PC-9 (cell line): Measurements from ENCODE around the gene DLGAP4. TPM values are rescaled to one million over a fixed set of nuclear protein-coding genes. Genes with fewer than 3 reads are reported as not detected.

ENCODE experiments used
- BruUV-seq: library from RNA; stranded (reverse); fragments of 400-500 nt; replicated peaks from 2 replicates; lab custom pipeline; 2021; lab: Mats Ljungman, UMichigan
- CTCF ChIA-PET: fragments of 300-600 bp; sonication (Branson Sonifier 250); formaldehyde crosslinking; loops from one replicate; lab custom pipeline; 2022; ENCODE audit warnings: antibody characterized with exemption; lab: Charles Lee
- POLR2A ChIA-PET: fragments of 300-600 bp; sonication (Branson Sonifier 250); formaldehyde crosslinking; loops from one replicate; lab custom pipeline; 2022; ENCODE audit warnings: antibody characterized with exemption; ENCODE audit not compliant: unreplicated experiment; lab: Charles Lee
- DNase-seq, 2 experiments: peaks; one replicate each; pipeline versions ENCODE4 v3.0.0 to v3.0.0-alpha.2; 2015 to 2022; ENCODE audit warnings: mixed read lengths in 1 of 2
- H2AFZ ChIP-seq: fragments of 200-600 bp; sonication (generic); 2 replicates; pipeline ENCODE4 v1.8.1; 2017; ENCODE audit warnings: antibody characterized with exemption
- H3F3A ChIP-seq: fragments of 200-600 bp; sonication (generic); 2 replicates; pipeline ENCODE4 v1.8.1; 2017; ENCODE audit warnings: antibody characterized with exemption, mild to moderate bottlenecking, low read depth; ENCODE audit not compliant: insufficient read depth
- H3K27ac ChIP-seq: fragments of 200-600 bp; sonication (generic); 2 replicates; pipeline ENCODE4 v1.6.1; 2016; ENCODE audit warnings: mixed run types
- H3K27me3 ChIP-seq: fragments of 200-600 bp; sonication (generic); 2 replicates; pipeline ENCODE4 v1.6.1; 2016; ENCODE audit warnings: low read depth, mixed run types; ENCODE audit not compliant: insufficient read depth
- H3K36me3 ChIP-seq: fragments of 200-600 bp; sonication (generic); 2 replicates; pipeline ENCODE4 v1.6.1; 2016; ENCODE audit warnings: low read depth, mixed run types
- H3K4me1 ChIP-seq: fragments of 200-600 bp; sonication (generic); replicated peaks from 2 replicates; pipeline ENCODE4 v1.6.1; 2016; ENCODE audit warnings: mixed run types; ENCODE audit not compliant: insufficient read depth
- H3K4me2 ChIP-seq: fragments of 200-600 bp; sonication (generic); 2 replicates; pipeline ENCODE4 v1.6.1; 2017; ENCODE audit warnings: mixed run types
- H3K4me3 ChIP-seq: fragments of 200-600 bp; sonication (generic); 2 replicates; pipeline ENCODE4 v1.6.1; 2016; ENCODE audit warnings: mixed run types
- H3K79me2 ChIP-seq: fragments of 200-600 bp; sonication (generic); 2 replicates; pipeline ENCODE4 v1.6.1; 2017; ENCODE audit warnings: low read depth, mixed run types
- H3K9me2 ChIP-seq: fragments of 200-600 bp; sonication (generic); 2 replicates; pipeline ENCODE4 v1.8.1; 2017; ENCODE audit warnings: mild to moderate bottlenecking; ENCODE audit not compliant: insufficient read depth
- H3K9me3 ChIP-seq: fragments of 200-600 bp; sonication (generic); 2 replicates; pipeline ENCODE4 v1.8.1; 2016; ENCODE audit warnings: low read depth; ENCODE audit not compliant: insufficient read depth
- H4K20me1 ChIP-seq: fragments of 200-600 bp; sonication (generic); 2 replicates; pipeline ENCODE4 v1.8.1; 2017; ENCODE audit not compliant: insufficient read depth
- CTCF ChIP-seq: fragments of 200-600 bp; sonication (generic); conservative IDR thresholded peaks from 2 replicates; pipeline ENCODE4 v1.6.1; 2017; ENCODE audit warnings: mixed run types, antibody characterized with exemption, mild to moderate bottlenecking, moderate library complexity
- EZH2 ChIP-seq: fragments of 200-600 bp; sonication (generic); IDR thresholded peaks from 2 replicates; pipeline ENCODE4 v1.8.0; 2017; ENCODE audit warnings: antibody characterized with exemption, low read depth
- intact Hi-C: fragments of 100-400 bp; cut with micrococcal nuclease; formaldehyde crosslinking; loops from one replicate; pipeline ENCODE4 v1.10.0; 2022; ENCODE audit not compliant: unreplicated experiment
- total RNA-seq: library from RNA; stranded (reverse); gene quantifications from 2 replicates; pipeline ENCODE4 v1.2.3, GENCODE V29; 2021

DLGAP4 gene
- total RNA-seq, 1 experiment from 2014 or later: 62.6 TPM

- 0 out of 2 replicates have a peak, but pooled peaks cover 2% of the 10 kb centered on the region for H3K27me3 ChIP-seq
- H3K9me3 ChIP-seq: no peaks in the 10 kb centered on the region
- intact Hi-C loops: no loop called here
- no peak overlapping the region for H2AFZ ChIP-seq
- no peak overlapping the region for H3K4me3 ChIP-seq
- no peaks in the 10 kb centered on the region for H4K20me1 ChIP-seq
- H3F3A ChIP-seq: no peaks in the 10 kb centered on the region; the same call in 1 of the 2 replicates
- POLR2A ChIA-PET: no interaction called here
- H3K9me2 ChIP-seq: no peaks in the 10 kb centered on the region
- H3K4me2 ChIP-seq: no peak overlapping the region
- no peak overlapping the region for H3K27ac ChIP-seq
- H3K79me2 ChIP-seq: no peaks in the 10 kb centered on the region
- no TSS peak for BruUV-seq
- no peaks in the 10 kb centered on the region for H3K36me3 ChIP-seq
- CTCF ChIA-PET: no interaction called here
- no peaks in the 10 kb centered on the region for H3K4me1 ChIP-seq
- no peak for TF ChIP-seq CTCF
- no peak for TF ChIP-seq EZH2
- no peak for DNase-seq
Measured at GRCh38 chr20:36431604-36432003, 125.5 kb downstream of the DLGAP4 start.

DNA sequence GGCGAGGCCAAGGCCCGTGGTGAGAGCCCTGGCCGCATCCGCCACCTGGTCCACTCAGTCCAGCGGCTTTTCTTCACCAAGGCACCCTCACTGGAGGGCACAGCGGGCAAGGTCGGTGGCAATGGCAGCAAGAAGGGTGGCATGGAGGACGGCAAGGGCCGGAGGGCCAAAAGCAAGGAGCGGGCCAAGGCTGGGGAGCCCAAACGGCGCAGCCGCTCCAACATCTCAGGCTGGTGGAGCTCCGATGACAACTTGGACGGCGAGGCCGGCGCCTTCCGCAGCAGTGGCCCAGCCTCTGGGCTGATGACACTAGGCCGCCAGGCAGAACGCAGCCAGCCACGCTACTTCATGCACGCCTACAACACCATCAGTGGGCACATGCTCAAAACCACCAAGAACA lies 126.0 kb downstream of the DLGAP4 start:
- intact Hi-C loops: no loop called here
- no peaks in the 10 kb centered on the region for H3K9me3 ChIP-seq
- H2AFZ ChIP-seq: no peak overlapping the region
- no TSS peak for BruUV-seq
- no peak for TF ChIP-seq EZH2
- no peak for TF ChIP-seq CTCF
- H3K27ac ChIP-seq: no peak overlapping the region
- ChIA-PET CTCF (no interaction called here), POLR2A (no interaction called here)
- no peaks in the 10 kb centered on the region for H4K20me1 ChIP-seq
- H3K4me3 ChIP-seq: no peak overlapping the region
- H3K4me2 ChIP-seq: no peak overlapping the region
- no peaks in the 10 kb centered on the region for H3K27me3 ChIP-seq
- no peaks in the 10 kb centered on the region for H3K9me2 ChIP-seq
- DNase-seq: no peak
- no peaks in the 10 kb centered on the region; the same call in 1 of the 2 replicates for H3F3A ChIP-seq
- no peaks in the 10 kb centered on the region for H3K36me3 ChIP-seq
- H3K79me2 ChIP-seq: no peaks in the 10 kb centered on the region
- H3K4me1 ChIP-seq: no peaks in the 10 kb centered on the region

DNA sequence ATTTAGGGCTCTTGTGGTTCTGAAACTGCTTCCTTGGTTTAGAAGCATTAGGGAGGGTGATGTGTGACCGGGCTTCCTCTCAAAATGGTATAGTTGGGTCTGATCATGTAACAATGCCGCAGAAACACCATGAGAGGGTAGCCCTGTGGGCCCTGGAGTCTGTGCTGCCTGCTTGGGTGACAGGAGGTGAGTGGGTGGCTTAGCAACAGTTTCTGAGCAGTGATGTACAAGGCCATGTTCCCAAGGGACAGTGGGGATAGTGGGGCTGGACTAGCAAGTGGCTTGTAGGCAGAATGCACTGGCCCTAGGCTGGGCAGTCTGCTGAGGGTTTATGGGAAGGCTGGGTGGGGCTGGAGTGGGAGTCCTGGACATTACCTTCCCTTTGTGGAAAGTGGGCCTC lies 128.2 kb downstream of the DLGAP4 start:
- Histone ChIP-seq H2AFZ (no peak overlapping the region), H3K4me2 (no peak overlapping the region), H3K27ac (no peak overlapping the region), H3K9me2 (no peaks in the 10 kb centered on the region), H3K4me1 (no peaks in the 10 kb centered on the region), H4K20me1 (no peaks in the 10 kb centered on the region), H3K79me2 (no peaks in the 10 kb centered on the region), H3K9me3 (no peaks in the 10 kb centered on the region), H3K36me3 (no peaks in the 10 kb centered on the region), H3F3A (peaks cover 5% of the 10 kb centered on the region; the same call in 1 of the 2 replicates), H3K27me3 (no peaks in the 10 kb centered on the region), H3K4me3 (no peak overlapping the region)
- TF ChIP-seq CTCF: no peak
- CTCF ChIA-PET: no interaction called here
- POLR2A ChIA-PET: no interaction called here
- no TSS peak for BruUV-seq
- intact Hi-C loops: no loop called here
- no peak for DNase-seq
